NB4 (cell line): ENCODE measurements around the gene PPP1R37.

Experiments
- CTCF ChIP-seq: IDR thresholded peaks from one replicate; pipeline ENCODE4 v1.5.1; 2012; ENCODE audit warnings: low read depth, low read length
- POLR2A ChIP-seq: IDR thresholded peaks from 2 replicates; pipeline ENCODE4 v1.6.1; 2011; ENCODE audit warnings: mild to moderate bottlenecking; ENCODE audit not compliant: insufficient read length; ENCODE audit errors: extremely low read depth

GRCh38 chr19:45163156-45163555 lies 70.2 kb downstream of the PPP1R37 start:
- no peak for TF ChIP-seq POLR2A
- TF ChIP-seq CTCF = no peak
